Measurements from ENCODE around the gene RAB31.

RAB31 gene

DNA sequence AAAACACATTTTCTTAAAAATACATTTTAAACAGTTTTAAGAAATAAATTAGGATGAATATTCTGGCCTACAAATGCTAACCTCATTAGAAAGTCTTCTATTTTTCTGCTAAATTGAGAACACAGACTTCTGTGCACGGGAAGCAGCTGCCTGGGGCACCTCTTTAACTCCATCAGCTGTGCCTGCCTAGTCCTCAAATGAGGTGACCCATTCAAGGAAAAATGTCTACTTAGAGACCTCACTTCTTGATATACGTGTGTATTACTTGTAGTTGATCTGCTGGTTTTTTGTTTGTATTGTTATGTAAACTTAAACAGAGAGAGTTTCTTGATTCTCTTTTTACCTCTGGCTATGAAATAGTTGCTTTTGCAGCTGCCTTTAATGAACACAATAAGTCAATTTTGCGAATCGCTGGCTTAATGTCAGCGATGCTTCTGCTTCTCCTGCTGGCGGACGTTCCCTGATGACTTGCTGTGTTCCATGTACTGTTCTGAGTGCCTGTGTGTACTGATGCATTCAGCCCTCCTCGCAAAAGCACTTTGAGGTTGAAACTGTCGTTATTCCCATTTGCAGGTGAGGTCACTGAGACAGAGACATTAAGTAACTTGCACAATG, 88.9 kb downstream of the RAB31 start:
- no peak for DNase-seq

DNA sequence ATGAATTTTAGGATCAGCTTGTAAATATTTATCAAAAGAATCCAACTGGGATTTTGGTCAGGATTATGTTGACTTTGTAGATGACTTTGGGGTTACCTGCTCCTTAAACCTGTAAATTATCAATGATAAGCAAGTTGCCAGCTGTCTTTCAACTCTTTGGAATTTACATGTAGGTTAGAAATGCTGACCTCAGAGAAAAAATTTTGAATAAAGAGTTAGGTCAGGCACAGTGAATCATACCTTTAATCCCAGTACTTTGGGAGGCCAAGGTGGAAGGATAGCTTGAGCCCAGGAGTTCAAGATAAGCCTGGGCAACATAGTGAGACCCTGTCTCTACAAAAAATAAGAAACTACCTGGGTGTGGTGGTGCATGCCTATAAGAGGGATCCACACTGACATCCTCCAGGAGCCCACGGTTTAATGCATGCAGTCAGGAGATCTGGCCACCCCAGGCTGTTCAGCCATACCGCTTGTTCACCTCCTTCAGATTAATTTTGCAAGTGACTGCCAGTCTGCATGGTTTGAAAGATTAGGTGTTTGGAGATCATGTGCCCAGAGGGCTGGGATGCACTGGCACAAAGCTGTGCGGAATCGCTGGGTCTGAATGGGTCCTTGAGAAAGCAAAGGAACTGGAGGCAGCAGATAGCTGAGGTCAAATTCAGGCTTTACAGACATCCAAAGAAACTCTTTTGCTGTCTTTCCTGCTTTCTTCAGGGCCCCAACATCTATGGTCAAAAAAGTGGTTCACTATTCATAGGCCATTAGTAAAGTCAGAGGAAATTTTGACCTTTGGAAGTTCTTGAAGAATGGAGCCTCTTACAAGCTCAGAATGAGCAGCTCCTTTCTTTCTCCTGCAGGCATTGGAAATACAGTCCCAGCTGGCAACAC, 94.3 kb downstream of the RAB31 start:
- no peak for DNase-seq

DNA sequence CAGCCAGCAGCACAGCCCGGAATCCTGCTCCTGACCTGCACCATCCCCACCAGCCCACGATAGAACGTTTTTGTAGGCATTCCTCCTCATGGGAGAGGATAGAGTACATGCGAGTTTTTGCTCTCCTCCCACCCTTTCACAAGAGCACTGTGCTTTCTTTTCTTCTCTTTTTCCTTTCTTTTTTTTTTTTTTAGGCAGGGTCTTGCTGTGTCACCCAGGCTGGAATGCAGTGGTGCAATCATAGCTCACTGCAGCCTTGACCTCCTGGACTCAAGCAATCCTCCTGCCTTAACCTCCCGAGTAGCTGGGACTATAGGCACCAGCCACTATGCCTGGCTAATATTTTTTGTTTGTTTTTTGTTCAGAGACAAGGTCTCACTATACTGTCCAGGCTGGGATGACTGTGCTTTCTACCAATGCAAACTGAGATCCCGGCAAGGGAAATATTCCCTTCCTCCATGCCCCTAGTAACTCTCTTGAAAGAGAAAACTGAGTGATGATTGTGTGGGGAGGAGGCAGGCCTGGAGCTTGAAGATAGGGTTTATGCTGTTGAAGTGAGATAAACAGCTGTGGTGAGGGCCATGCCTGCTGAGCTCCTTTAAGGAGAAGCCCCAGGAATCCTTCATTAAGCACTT, 95.1 kb downstream of the RAB31 start:
- no peak for DNase-seq

DNA sequence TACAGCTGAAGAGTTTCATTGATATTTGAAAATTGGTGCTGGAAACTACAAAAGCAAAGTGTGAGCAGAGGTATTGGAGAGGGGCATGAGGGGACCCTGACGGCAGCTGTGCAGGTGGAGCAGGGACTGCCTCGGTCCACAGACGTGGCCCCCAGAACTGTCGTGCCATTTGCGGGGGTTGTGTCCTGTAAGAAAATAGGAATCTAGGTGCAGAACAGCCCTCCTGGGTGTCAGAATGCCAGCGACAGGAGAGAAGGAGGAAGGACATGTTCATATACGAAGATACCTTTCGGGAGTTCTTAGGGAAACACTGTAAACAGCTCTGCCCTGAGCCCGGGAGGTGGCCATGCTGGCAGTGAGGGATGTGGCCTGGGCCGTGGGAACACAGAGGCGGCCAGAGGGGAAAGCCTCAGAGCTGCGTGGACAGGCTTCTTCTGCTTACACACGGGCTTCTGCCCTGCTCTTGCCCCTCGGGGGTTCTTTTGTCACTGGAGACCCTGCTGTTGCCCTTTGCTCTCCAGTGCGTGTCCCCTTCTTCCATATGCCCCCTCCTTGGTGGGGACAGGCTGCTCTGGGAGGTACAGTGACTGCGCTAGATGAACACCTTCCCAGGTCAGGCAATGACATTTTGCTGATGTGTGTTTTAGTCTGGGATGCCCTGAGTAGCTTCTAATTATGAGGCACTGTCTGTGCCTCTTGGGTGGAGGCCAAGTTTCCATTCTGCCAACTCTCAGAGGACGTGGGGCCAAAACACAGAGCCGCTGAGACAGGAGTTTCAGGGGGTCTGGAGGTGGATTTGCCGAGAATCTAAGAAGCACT, 95.8 kb downstream of the RAB31 start:
- peak; percentile 69 for DNase-seq

GRCh38 chr18:9804517-9805104, 96.5 kb downstream of the RAB31 start:
- no peak for DNase-seq

GRCh38 chr18:9806905-9807304, 98.8 kb downstream of the RAB31 start:
- DNase-seq = no peak

DNA sequence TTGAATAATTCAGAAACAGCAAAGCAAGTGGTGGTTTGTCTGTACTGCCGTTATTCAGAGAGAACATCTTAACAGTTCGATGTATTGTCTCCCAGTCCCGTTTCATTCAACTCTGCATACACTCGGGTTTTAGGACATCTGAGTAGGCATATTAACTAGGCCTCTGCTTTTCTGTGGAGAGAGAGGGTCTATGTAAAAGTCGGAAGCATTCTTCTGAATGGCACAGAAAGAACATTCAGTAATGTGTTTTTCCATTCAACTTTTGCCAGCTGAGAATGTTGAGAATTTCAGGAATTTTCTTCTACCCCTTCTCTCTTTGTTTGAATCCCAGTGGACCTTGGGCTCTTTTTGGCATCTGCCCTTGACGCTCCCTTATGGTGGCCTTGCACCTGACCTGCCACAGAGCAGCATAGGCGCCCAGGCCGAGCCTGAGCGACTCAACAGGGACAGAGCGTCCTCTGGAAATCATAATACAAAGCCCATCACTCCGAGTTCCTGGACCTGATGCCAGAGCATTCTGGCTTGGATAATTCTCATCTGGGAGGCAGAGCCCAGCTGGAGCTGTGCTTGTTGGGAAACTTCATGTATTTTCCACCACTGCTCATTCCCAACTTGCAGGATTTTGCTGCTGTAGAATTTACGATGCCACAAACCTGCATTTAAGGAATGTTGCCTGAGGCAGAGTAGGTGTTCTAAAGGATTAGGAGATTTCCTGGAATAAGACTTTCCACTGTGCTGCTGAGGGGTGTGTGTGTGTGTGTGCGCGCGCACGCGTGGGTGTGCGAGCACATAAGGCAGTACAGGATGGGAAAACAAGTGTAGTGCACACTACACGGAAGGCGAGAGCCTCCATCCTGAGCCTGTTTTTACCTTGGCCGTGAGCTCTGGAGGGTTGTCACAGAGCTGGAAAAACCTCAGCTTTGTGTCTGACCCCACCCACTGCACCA, 100.5 kb downstream of the RAB31 start:
- DNase-seq = no peak

DNA sequence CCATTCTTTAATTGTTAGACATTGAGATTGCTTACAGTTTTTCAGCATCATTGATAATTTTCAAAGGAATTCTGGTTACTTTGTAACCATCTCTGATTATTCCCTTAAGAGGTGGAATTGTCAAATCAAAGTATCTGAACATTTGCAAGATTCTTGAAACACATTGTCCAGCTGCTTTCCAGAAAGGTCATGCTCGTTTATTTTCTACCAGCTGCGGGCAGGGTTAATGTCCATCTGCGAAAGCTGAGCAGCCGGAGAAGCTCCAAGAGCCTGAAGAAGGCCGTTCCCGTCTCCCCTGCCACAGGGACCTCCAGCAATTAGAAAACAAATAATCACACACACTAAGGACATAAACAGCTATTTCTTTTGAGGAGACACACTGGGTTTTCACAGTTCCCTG, 101.6 kb downstream of the RAB31 start:
- DNase-seq = no peak

DNA sequence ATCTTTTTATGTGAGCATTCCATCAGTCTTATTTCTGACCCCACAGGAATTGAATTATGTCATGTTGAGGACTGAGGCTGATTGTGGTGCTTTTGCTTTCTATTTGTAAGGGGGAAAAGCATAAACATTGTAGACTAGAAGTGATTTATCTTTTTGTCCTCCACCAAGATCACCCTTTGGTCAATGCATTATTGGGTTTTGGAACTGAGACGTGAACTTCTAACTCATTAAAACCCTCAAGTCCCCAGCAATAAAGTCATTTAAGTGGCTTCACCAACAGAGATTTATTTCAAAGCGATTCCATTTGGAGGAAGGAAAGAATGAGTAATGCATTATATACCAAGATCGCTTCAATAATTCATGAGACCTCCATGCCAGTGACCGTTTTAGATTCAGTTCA, 102.2 kb downstream of the RAB31 start:
- no peak for DNase-seq

GRCh38 chr18:9810994-9811705, 103.0 kb downstream of the RAB31 start:
- no peak for DNase-seq

DNA sequence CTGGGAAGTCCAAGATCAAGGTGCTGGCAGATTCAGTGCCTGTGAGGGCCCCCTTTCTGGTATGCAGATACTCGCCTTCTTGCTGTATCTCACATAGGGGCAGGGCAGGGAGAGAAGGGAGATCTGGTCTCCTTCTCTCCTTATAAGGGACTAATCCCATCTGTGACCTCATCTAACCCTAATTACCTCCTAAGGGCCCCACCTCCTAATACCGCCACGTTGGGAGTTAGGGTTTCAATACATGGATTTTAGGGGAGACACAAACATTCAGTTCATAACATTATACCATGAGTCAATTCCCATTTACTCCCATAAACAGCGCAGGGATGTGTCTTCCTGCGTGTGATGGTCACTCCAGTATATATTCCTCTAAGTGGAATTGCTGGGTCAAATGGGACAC, 103.9 kb downstream of the RAB31 start:
- no peak for DNase-seq

GRCh38 chr18:9814431-9814830, 106.3 kb downstream of the RAB31 start:
- DNase-seq = no peak

DNA sequence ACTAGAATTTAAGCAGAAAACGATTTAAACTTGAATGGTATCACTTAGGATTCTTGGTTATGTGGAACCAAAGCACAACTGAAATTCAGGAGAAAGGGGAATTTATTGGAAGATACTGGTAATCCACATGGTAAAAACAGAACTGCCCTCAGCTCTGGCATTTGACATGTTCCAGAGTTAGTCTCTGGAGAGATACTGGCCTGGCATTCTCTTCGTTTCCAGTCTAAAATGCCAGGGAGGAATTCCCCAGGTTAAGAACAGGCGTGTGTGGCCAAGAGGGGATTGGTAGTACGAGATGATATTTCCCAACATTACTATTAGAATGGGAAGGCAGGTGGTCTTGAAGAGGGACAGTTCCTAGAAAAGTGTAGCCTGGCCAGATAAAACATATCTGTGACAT, 109.2 kb downstream of the RAB31 start:
- no peak for DNase-seq

DNA sequence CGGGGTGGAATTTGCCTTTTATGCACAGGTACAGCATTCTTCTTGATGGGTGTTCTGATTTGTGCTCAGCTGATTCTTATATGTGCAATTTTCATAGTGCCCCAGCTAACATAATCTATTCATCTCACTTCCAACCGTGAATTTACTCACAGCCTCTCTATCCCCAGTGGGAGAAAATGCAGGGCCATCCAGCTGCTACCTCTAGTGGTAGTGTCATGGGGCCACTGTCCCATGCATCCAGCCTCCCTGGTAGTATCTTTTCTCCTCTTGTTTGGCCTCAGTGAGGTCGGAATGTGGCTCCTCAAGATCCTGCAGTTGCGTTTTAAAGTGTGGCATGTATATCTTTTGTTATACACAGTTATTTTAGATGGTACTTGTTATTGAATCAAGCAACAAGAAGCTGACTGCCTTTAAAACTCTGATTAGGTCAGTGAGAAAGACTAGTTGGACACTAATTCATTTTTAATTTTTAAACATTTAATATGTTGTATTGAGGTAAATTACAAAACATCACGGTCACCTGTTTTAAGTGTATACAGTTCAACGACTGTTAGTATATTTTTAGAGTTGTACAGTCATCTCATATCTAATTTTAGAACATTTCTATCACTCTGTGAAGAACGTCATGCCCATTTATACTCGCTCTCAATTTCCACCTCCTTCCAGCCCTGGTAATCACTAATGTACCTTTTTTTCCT, 109.8 kb downstream of the RAB31 start:
- no peak for DNase-seq

GRCh38 chr18:9818423-9818734, 110.3 kb downstream of the RAB31 start:
- no peak for DNase-seq

DNA sequence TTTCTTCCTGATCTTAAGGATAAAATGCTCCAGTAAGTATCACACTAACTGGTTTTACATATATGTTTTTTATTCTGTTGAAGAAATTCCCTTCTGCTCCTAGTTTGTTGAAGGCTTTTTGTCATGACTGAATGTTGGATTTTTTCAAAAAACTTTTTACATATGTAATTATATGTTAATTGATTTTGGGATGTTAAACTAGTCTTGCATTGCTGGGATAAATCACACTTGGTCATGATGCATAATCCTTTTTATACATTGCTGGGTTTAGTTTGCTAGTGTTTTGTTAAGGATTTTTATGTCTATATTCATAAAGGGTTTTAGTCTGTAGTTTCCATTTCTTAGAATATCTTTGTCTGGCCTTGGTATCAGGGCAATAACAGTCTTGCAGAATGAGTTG, 112.0 kb downstream of the RAB31 start:
- DNase-seq = no peak

- DNase-seq = no peak
These were observed 112.6 kb downstream of the RAB31 start for GRCh38 chr18:9820719-9821118.

DNA sequence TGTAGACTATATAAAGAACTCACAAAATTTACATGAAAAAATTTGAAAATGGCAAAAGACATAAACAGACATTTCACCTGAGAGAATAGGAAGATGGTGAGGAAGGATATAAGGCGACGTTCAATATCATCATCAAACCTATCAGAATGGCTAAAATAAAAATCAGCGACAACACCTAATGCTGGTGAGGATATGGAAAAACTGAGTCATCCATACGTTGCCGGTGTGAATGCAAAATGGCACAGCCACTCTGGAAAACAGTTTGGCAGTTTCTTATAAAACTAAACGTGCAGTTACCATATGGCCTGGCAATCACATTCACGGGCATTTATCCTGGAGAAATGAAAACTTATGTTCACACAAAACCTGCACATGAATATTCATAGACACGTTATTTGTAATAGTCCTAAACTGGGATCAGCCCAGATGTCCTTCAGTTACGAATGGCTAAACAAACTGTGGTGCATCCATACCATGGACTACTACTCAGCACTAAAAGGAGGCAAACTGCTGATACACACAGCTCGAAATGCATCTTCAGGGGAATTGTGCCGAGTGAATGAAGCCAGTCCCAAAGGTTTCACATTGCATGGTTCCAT, 114.6 kb downstream of the RAB31 start:
- no peak for DNase-seq

DNA sequence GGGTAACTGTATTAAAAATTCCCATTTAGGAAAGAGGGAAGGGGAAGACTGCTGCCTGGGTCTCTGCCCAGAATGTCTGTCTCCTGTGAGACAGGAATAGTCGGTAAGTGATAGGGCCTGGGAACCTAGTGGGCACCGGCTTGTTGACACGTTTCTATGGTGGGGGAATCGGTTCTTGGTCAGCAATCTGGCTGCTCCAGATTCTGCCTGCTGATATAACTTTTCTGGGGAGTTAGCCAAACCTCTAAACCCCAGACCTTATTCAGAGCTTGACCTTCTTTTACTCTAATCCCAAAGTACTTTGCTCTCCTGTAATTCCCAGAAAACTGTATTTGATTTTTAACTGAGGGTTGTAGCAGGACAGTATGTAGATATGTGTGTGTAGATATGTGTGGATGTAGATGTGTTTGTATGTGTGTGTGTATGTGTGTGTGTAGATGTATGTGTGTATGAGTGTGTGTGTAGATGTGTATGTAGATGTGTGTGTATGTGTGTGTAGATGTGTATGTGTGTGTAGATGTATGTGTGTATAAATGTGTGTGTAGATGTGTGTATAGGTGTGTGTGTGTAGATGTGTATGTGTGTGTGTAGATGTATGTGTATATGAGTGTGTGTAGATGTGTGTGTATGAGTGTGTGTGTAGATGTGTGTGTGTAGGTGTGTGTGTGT, 115.8 kb downstream of the RAB31 start:
- no peak for DNase-seq

GRCh38 chr18:9824474-9824832, 116.4 kb downstream of the RAB31 start:
- no peak for DNase-seq

Measured in NCI-H2171 (cell line).